GM18907 (cell line): ENCODE measurements around the gene C19orf25.
A peak's percentile ranks its signal among the peaks of the same experiment; 100 is the strongest.

ENCODE experiments used
- ATAC-seq: cut with Tn5 transposase; IDR thresholded peaks from one replicate; pipeline ENCODE4 v1.9.1; 2021; ENCODE audit warnings: mild to moderate bottlenecking, moderate library complexity; ENCODE audit not compliant: unreplicated experiment

C19orf25 gene

DNA sequence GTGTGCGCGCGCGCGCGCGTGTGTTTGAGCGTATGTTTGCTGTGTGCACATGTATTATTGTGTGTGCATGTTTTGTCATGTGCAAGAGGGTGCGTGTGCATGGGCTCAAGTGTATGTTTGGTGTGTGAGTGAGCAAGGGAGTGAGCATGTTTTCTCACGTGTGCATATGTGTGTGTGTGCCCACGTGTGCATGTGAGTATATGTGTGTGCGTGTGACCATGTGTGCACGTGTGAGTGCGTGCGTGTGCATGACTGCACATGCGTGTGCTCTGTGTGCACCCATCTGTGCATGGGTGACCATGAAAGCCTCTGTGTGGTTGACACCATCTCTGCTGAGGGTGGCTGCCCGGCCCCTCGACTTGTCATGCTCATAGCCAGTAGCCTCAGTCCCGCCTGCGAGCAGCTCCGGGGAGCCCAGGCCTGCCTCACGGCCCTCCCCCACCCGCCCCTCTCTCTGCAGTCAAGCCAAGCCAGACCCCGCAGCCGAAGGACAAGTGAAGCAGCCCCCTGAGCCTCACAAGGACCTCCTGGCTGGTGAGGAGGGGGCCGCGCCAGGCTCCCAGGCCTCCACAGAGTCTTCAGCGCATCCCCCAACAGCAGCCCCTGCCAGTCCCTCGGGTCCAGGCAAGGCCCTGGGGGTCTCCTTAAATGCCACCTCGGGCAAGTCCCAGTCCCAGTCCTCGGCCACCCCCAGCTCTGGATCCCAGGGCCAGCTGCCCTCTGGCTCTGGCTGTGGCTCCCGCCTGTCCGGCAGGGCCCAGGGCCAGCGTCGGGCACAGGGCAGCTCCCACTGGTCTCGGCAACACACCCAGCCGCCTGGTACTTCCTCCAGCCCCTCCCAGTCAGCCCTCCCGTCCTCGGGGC, 17.9 kb upstream of the C19orf25 start:
- ATAC-seq = no peak

DNA sequence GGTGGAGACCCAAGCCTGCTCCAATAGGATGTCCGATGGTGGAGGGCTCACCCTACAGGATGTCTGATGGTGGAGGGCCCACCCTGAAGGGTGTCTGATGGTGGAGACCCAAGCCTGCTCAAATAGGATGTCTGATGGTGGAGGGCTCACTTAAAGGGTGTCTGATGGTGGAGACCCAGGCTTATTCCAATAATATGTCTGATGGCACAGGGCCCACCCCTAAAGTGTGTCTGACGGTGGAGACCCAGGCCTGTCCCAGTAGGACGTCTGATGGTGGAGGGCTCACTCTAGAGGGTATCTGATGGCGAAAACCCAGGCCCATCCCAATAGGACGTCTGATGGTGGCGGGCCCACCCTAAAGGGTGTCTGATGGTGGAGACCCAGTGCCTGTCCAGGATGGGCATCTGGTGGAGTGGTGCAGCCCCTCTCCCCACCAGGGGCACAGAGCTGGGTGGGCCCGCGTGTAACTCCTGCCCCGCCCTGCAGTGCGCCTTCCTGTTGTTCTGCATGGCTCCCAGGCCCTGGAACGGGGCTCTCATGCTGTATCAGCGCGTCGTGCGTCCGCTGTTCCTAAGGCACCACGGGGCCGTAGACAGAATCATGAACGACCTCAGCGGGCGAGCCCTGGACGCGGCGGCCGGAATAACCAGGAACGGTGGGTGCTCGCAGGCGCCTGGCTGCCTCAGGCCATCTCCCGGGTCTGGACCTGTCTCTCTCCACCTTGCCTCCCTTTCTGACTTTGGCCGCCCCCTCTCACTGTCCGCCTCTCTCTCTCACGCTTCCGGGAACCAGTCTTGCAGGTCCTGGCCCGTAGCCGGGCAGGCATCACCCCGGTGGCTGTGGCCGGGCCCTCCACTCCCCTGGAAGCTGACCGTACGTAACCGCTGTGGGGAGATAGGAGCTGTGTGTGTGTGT, 17.0 kb upstream of the C19orf25 start:
- no peak for ATAC-seq

DNA sequence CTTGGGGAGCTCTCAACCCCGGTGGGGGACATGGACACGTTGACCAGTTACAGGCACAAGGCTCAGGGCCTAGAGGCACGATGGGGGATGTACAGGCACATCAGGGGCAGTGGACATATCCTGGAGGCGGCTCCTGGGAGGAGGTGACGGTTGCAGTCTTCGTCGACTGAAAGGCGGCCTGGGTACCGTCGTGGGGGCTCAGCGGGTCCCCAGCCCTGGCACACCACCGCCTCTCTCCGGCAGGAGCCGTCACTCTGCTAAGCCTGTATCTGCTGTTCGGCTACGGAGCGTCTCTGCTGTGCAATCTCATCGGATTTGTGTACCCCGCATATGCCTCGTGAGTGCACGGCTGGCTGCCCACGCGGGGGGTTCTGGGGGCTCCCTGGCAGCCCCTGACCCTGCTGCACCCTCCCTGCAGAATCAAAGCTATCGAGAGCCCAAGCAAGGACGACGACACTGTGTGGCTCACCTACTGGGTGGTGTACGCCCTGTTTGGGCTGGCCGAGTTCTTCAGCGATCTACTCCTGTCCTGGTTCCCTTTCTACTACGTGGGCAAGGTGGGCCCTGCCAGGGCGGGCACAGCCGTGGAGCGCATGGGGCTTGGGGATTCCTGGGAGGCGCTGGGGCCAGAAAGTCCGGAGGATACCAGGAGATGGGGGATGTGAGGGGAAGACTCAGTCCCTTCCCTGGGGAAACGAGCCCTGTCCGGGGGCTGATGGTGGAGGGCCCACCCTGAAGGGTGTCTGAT, 16.2 kb upstream of the C19orf25 start:
- ATAC-seq = no peak

- ATAC-seq = no peak
Observed at GRCh38 chr19:1494115-1494815, 15.2 kb upstream of the C19orf25 start.

DNA sequence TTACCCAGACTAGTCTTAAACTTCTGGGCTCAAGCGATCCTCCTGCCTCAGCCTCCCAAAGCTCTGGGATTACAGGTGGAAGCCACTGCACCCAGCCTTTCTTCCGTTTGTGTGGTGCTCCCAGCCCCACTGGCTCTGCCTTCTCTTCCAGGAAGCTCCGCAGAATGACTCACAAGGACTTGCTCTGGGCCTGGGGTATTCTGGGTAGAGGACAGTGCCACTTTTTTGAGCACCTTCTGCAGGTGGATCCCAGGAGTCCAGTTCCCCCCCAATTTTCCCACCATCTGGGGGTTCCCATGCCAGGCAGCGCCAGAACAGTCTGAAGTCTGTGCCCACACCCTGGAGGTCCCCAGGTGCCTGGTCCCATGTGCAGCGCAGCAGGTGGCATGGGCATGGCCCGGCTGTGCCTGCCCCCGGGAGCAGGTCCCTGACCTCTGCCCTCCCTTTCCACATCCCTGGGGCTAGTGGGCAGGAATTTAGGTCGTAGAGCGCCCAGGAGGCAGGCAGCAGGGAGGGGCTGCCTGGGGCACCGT, 13.5 kb upstream of the C19orf25 start:
- no peak for ATAC-seq

GRCh38 chr19:1491849-1492170, 12.8 kb upstream of the C19orf25 start:
- ATAC-seq = no peak

DNA sequence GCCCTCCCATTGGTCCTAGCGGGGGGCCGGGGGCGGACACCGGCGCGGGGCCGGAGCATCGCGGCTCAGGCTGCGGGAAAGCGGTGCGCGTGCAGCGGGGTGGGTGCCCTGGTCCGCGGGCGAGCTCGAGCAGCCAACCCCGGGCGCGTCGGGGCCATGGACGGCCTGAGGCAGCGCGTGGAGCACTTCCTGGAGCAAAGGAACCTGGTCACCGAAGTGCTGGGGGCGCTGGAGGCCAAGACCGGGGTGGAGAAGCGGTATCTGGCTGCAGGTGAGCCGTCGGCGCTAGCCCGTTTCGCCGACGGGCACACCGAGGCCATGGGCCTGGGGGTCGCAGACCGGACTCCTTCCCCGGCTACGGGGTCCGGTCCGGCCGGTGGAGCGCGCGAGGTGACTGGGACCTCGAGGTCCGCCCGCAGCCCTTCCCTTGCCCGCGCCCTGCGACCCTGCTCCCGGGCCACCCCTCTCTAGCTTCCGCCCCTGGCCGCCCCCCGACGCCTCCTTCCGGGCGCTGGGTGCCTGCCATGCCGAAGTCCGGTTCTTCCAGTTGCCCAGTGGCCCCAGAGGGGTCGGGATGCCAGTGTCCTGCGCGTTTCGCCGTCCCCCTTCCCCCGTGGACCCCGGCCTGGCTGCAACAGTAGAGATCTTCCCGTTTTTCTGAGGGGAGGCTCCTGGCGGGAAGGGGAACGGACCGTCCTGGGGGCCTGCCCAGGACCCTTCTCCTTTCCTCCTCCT, 12.3 kb upstream of the C19orf25 start, which contains the start of gene REEP6:
REEP6 (plus strand) TSS at position 68 of the 735 bp plus-strand sequence; CDS start at position 157, 89 bp downstream.
- no peak for ATAC-seq

- peak; percentile 73 for ATAC-seq
Observed at GRCh38 chr19:1490311-1491113, 11.5 kb upstream of the C19orf25 start, which contains the start of gene PCSK4. Gene PCSK4, minus strand, starts transcription at chr19:1490350. Its CDS starts 4 bp downstream, at chr19:1490346.

DNA sequence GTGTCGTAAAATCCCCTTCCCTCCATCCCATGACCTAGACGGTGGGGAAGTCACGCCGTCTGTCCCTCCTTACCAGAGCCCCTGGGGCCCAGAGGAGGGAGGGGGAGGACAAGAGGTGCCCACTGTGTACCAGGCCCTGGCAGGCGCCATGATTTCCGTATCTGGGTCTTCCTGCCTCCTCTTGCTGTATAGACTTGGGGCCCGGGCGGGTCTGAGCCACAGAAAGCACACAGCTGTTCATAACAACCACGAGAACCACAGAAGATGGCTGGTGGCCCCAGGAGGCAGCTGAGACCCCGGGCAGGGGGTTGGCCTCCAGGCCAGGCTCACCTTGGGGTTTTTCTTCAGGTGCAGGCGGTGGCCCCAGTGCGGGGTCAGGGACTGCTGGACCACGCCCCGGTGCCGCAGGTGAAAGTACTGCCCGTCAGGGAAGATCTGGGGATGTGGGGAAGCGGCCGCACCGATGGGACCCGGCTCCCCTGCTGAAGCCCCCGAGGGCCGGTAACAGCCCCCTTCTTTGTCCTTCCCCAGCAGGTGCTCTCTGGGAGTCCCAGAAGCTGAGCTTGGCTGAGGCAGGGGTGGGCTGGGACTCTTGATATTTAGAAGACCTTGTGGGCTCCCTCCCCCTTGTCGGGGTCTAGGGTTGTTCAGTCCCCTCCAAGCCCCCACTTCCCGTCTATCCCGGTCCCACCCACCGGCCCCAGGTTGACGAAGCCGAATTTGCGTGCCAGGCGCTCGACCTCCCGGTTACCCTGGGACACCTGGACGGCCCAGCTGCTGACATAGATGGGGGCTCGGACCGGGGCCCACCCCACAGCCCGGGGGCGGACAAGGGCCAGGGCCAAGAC, 10.7 kb upstream of the C19orf25 start:
- peak; percentile 3 for ATAC-seq

- no peak for ATAC-seq
Observed at GRCh38 chr19:1488282-1488601, 9.2 kb upstream of the C19orf25 start.

DNA sequence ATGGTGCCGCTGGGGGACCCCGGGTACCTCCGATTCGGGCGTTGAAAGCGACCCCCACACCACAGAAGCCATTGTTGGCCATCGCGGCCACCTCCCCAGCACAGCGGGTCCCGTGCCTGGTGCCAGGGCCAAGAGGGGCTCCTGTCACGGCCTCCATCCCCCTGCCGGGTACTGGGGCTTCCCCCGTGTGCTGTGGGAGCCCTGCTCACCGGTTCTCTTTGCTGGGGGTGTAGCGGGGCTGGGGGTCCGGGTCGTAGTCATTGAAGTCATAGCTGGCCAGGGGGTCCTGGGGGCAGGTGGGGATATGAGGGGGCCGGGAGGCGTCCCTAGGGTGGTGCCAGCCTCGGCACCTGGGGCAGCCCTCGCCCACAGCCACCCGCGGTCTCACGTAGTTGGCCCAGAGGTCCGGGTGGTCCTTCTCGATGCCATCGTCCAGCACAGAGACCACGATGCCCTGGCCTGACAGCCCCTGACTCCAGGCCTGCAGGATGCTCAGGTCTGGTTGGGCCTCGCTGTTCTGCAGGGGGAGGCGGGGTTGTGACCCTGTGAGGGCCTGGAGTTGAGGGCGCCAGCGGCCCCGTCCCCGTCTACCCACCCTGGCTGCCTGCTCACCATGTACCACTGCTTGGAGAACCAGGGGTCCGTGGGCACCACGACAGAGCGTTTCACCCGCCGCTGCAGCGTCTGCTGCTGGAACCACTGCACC, 8.7 kb upstream of the C19orf25 start:
- no peak for ATAC-seq

GRCh38 chr19:1486720-1487575, 7.9 kb upstream of the C19orf25 start:
- no peak for ATAC-seq

DNA sequence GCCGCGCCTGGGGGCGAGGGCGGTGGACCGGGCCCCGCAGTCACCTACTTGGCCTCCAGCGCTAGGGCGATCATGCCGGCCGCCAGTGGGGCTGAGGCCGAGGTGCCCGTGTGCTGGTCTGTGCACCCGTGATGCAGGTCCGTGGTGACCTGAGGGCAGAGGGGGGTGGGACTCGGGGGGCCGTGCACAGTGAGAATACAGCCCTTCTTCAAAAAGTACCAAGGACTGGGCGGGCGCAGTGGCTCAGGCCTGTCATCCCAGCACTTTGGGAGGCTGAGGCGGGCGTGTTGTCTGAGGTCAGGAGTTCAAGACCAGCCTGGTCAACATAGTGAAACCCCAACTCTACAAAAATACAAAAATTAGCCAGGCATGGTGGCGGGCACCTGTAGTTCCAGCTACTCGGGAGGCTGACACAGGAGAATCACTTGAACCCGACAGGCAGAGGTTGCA, 5.0 kb upstream of the C19orf25 start:
- no peak for ATAC-seq

GRCh38 chr19:1483131-1483978, 4.3 kb upstream of the C19orf25 start:
- ATAC-seq = no peak

- ATAC-seq = no peak
Observed at GRCh38 chr19:1482361-1483130, 3.5 kb upstream of the C19orf25 start.
